Astrocyte (in vitro differentiated cells and primary cell): Measurements from ENCODE around the gene CCDC66.

Experiments
- CTCF ChIP-seq: IDR thresholded peaks from 2 replicates; pipeline ENCODE4 v1.5.1; 2011; ENCODE audit warnings: low read depth, mild to moderate bottlenecking, inconsistent platforms, low read length, moderate library complexity; ENCODE audit not compliant: insufficient read depth
- EZH2 ChIP-seq: IDR thresholded peaks from 2 replicates; pipeline ENCODE4 v1.6.1; 2012; ENCODE audit warnings: mild to moderate bottlenecking, low read length, inconsistent platforms; ENCODE audit not compliant: insufficient read depth

GRCh38 chr3:56556908-56557830, at the start of gene CCDC66:
- TF ChIP-seq EZH2, result no peak
- TF ChIP-seq CTCF, result peak; percentile 69
